A549 (cell line): ENCODE results near the gene ACAD10. TPM values are rescaled to one million over a fixed set of nuclear protein-coding genes. Genes with fewer than 3 reads are reported as not detected.

Source experiments
- ATAC-seq, 2 experiments: fragments of 200-7000 bp in 1 of 2; fragments of >200 bp in 1 of 2; cut with Nextera tagmentation in 1 of 2; cut with Tn5 transposase in 1 of 2; 3 replicates each; pipeline versions ENCODE4 v1.8.0 to v1.9.1; 2018 to 2020; ENCODE audit warnings: mild to moderate bottlenecking in 1 of 2, moderate library complexity in 1 of 2
- CTCF ChIA-PET: fragments of 300-600 bp; sonication (Branson Sonifier 250); formaldehyde crosslinking; extraction: SDS; loops from one replicate; lab custom pipeline; 2021; ENCODE audit warnings: antibody characterized with exemption, inconsistent platforms; lab: Yijun Ruan, JAX
- POLR2A ChIA-PET: fragments of 350-600 bp; formaldehyde crosslinking; extraction: SDS; loops from one replicate; lab custom pipeline; 2021; ENCODE audit warnings: antibody characterized with exemption, inconsistent platforms; lab: Yijun Ruan, JAX
- DNase-seq, 2 experiments: peaks; one replicate each; pipeline versions ENCODE4 v3.0.0 to v3.0.0-alpha.2; 2011 to 2016; ENCODE audit warnings: low read depth in 1 of 2, low spot score in 1 of 2
- FAIRE-seq: peaks from 2 replicates; lab custom pipeline; 2011; peaks lifted over from hg19 to GRCh38; lab: Jason Lieb, UNC
- H3K27ac ChIP-seq, 2 experiments: fragments of >200 bp; sonication (Bioruptor Twin); formaldehyde crosslinking; 3 replicates each; pipeline ENCODE4 v1.5.1; 2016 to 2017
- H3K4me1 ChIP-seq: fragments of >200 bp; sonication (Bioruptor Twin); formaldehyde crosslinking; 3 replicates; pipeline ENCODE4 v1.6.1; 2016
- H3K4me2 ChIP-seq: fragments of >200 bp; sonication (Bioruptor Twin); formaldehyde crosslinking; 3 replicates; pipeline ENCODE4 v1.6.1; 2016
- H3K4me3 ChIP-seq: fragments of >200 bp; sonication (Bioruptor Twin); formaldehyde crosslinking; 3 replicates; pipeline ENCODE4 v1.5.1; 2016
- H3K9me3 ChIP-seq: fragments of >200 bp; sonication (Bioruptor Twin); formaldehyde crosslinking; 3 replicates; pipeline ENCODE4 v1.6.1; 2016
- ATOH8 ChIP-seq: fragments of 250-450 bp; sonication (Bioruptor Pico); IDR thresholded peaks from 2 replicates; pipeline ENCODE4 v1.5.0; 2020; ENCODE audit warnings: low read depth, mild to moderate bottlenecking, moderate library complexity
- BHLHE40 ChIP-seq: IDR thresholded peaks from 2 replicates; pipeline ENCODE4 v1.6.1; 2012; ENCODE audit warnings: low read depth, low read length, inconsistent platforms
- CBX8 ChIP-seq: fragments of 200-600 bp; sonication (generic); IDR thresholded peaks from 2 replicates; pipeline ENCODE4 v1.6.1; 2016
- CEBPB ChIP-seq, 2 experiments: fragments of >200 bp in 1 of 2; sonication (Bioruptor Twin) in 1 of 2; formaldehyde crosslinking in 1 of 2; IDR thresholded peaks; 2 replicates each; pipeline ENCODE4 v1.6.1; 2012 to 2016
- CHD2 ChIP-seq: fragments of 150-350 bp; IDR thresholded peaks from 2 replicates; pipeline ENCODE4 v1.6.1; 2014; ENCODE audit warnings: low read length; ENCODE audit not compliant: partially characterized antibody
- CHD4 ChIP-seq: fragments of 200-600 bp; sonication (generic); IDR thresholded peaks from 2 replicates; pipeline ENCODE4 v1.6.1; 2016; ENCODE audit warnings: antibody characterized with exemption, mild to moderate bottlenecking, borderline replicate concordance
- CTCF ChIP-seq: fragments of >200 bp; sonication (Bioruptor Twin); formaldehyde crosslinking; IDR thresholded peaks from 3 replicates; pipeline ENCODE4 v1.5.1; 2016
- EHF ChIP-seq: fragments of 250-450 bp; sonication (Bioruptor Pico); IDR thresholded peaks from 2 replicates; pipeline ENCODE4 v1.5.0; 2020; ENCODE audit warnings: mild to moderate bottlenecking
- ELK1 ChIP-seq: fragments of 150-350 bp; IDR thresholded peaks from 2 replicates; pipeline ENCODE4 v1.6.1; 2014; ENCODE audit warnings: low read depth, mild to moderate bottlenecking, low read length
- ESRRA ChIP-seq: fragments of 150-350 bp; IDR thresholded peaks from 2 replicates; pipeline ENCODE4 v1.6.1; 2014; ENCODE audit warnings: mild to moderate bottlenecking, low read length, borderline replicate concordance
- FOXS1 ChIP-seq: fragments of 250-450 bp; sonication (Bioruptor Pico); IDR thresholded peaks from 2 replicates; pipeline ENCODE4 v1.5.0; 2020; ENCODE audit warnings: mild to moderate bottlenecking, moderate library complexity
- HES2 ChIP-seq: fragments of >200 bp; sonication (Bioruptor Twin); formaldehyde crosslinking; IDR thresholded peaks from 2 replicates; pipeline ENCODE4 v1.6.1; 2016
- HEYL ChIP-seq: fragments of 250-450 bp; sonication (Bioruptor Pico); IDR thresholded peaks from 2 replicates; pipeline ENCODE4 v1.8.0; 2021; ENCODE audit warnings: mild to moderate bottlenecking, moderate library complexity
- KDM1A ChIP-seq: fragments of 200-600 bp; sonication (generic); IDR thresholded peaks from 2 replicates; pipeline ENCODE4 v1.6.1; 2016; ENCODE audit warnings: low read depth, mild to moderate bottlenecking
- MAX ChIP-seq: IDR thresholded peaks from 2 replicates; pipeline ENCODE4 v1.6.1; 2012
- MAZ ChIP-seq: fragments of 150-350 bp; IDR thresholded peaks from 2 replicates; pipeline ENCODE4 v1.6.1; 2014; ENCODE audit warnings: antibody characterized with exemption, low read depth, low read length, borderline replicate concordance
- NFE2L2 ChIP-seq: fragments of 150-350 bp; conservative IDR thresholded peaks from 2 replicates; pipeline ENCODE4 v1.6.1; 2014; ENCODE audit warnings: low read length
- NPAS2 ChIP-seq: fragments of 250-450 bp; sonication (Bioruptor Pico); IDR thresholded peaks from 2 replicates; pipeline ENCODE4 v1.8.0; 2022; ENCODE audit warnings: mild to moderate bottlenecking, moderate library complexity, borderline replicate concordance
- PBX3 ChIP-seq: IDR thresholded peaks from 2 replicates; pipeline ENCODE4 v1.6.1; 2012
- POLR2A ChIP-seq: IDR thresholded peaks from 2 replicates; pipeline ENCODE4 v1.6.1; 2012; ENCODE audit warnings: mild to moderate bottlenecking, low read length
- RAD21 ChIP-seq, 2 experiments: fragments of >200 bp in 1 of 2; sonication (Bioruptor Twin) in 1 of 2; formaldehyde crosslinking in 1 of 2; IDR thresholded peaks in 1 of 2; conservative IDR thresholded peaks in 1 of 2; 2 replicates in 1 of 2; 3 replicates in 1 of 2; pipeline ENCODE4 v1.6.1; 2012 to 2018; ENCODE audit warnings: inconsistent platforms in 1 of 2
- RCOR1 ChIP-seq: fragments of 150-350 bp; IDR thresholded peaks from 2 replicates; pipeline ENCODE4 v1.6.1; 2014; ENCODE audit warnings: antibody characterized with exemption, low read length, low read depth
- RFX5 ChIP-seq: fragments of 450-650 bp; IDR thresholded peaks from 2 replicates; pipeline ENCODE4 v1.7.1; 2014; ENCODE audit warnings: antibody characterized with exemption, mild to moderate bottlenecking, moderate library complexity
- SMC3 ChIP-seq: fragments of >200 bp; sonication (Bioruptor Twin); formaldehyde crosslinking; IDR thresholded peaks from 3 replicates; pipeline ENCODE4 v1.6.1; 2018; ENCODE audit warnings: inconsistent platforms
- SREBF2 ChIP-seq: fragments of 450-650 bp; IDR thresholded peaks from 2 replicates; pipeline ENCODE4 v1.6.1; 2014; ENCODE audit warnings: mild to moderate bottlenecking, moderate library complexity
- USF2 ChIP-seq: fragments of 450-650 bp; IDR thresholded peaks from 2 replicates; pipeline ENCODE4 v1.6.1; 2014; ENCODE audit warnings: antibody characterized with exemption
- ZC3H11A ChIP-seq: fragments of 450-650 bp; IDR thresholded peaks from 2 replicates; pipeline ENCODE4 v1.6.1; 2014; ENCODE audit warnings: antibody characterized with exemption, mild to moderate bottlenecking
- ZNF302 ChIP-seq: fragments of 250-450 bp; sonication (Bioruptor Pico); IDR thresholded peaks from 2 replicates; pipeline ENCODE4 v1.9.0; 2021; ENCODE audit warnings: inconsistent platforms, mild to moderate bottlenecking, moderate library complexity
- ZSCAN20 ChIP-seq: fragments of 250-450 bp; sonication (Bioruptor Pico); IDR thresholded peaks from 2 replicates; pipeline ENCODE4 v1.8.0; 2022; ENCODE audit warnings: mild to moderate bottlenecking, moderate library complexity
- WGBS: methylation state at CpG from one replicate; pipeline ENCODE4 v1.1.6; 2017; ENCODE audit errors: missing lambda C conversion rate; 5-methylcytosine and 5-hydroxymethylcytosine counted together
- polyA plus RNA-seq, 4 experiments: library from polyadenylated mRNA; depleted of rRNA in 3 of 4; stranded (reverse); fragments of >200 nt; fragmentation: RNase III in 1 of 4; extraction: RNeasy Plus Mini Kit Qiagen cat#74134 plus additional on column Dnase treatment in 1 of 4; gene quantifications; 2 replicates in 3 of 4; 3 replicates in 1 of 4; pipeline ENCODE4 v1.2.3, GENCODE V29; 2011 to 2017

ACAD10 gene
- polyA plus RNA-seq, 2 of the 4 experiments (the other 2 are of a cell fraction) = 15.1 to 22.0 TPM

- ChIA-PET POLR2A (interaction anchor here (0.8 kb wide), 1 partner anchor 22 kb away, joined by 3 read pairs; the partner anchor contains the start of gene ALDH2), CTCF (interaction anchor here (0.8 to 2.5 kb wide), 9 partner anchors 12 to 150 kb away, joined by 3 to 19 read pairs (median 3); no protein-coding TSS in a partner anchor)
- 60% methylated on average over 8 of the region's 8 CpGs for WGBS
- FAIRE-seq (no peak), ATAC-seq (peak; percentile 68 to 78), DNase-seq (peak in 1 of 2 experiments; percentile 51)
- H3K4me2 ChIP-seq = peak overlapping the region; percentile 45
- H3K4me1 ChIP-seq = peaks cover 34% of the 10 kb centered on the region
- H3K9me3 ChIP-seq = no peaks in the 10 kb centered on the region
- H3K27ac ChIP-seq = peak overlapping the region; percentile 60 to 70
- no peak overlapping the region for H3K4me3 ChIP-seq
- TF ChIP-seq ZC3H11A (no peak), FOXS1 (CRISPR knock-in tag) (no peak), ZNF302 (no peak), ESRRA (no peak), CTCF (peak; percentile 56), CEBPB (IDR thresholded peaks at IDR 0.05) (peak in 1 of 2 experiments; percentile 67; a peak in 1 of 4 replicates), USF2 (no peak), ZSCAN20 (CRISPR knock-in tag) (no peak), BHLHE40 (no peak), HES2 (no peak), RCOR1 (no peak), MAZ (no peak), NPAS2 (CRISPR knock-in tag) (no peak), POLR2A (no peak), SMC3 (peak; percentile 61; the same call in 2 of the 3 replicates), CHD2 (no peak), PBX3 (no peak), RAD21 (conservative IDR thresholded peaks at IDR 0.05 in 1 of 2, IDR thresholded peaks at IDR 0.05 in 1 of 2) (peak; percentile 74 to 78)
Measured at GRCh38 chr12:111788178-111788654, 102.4 kb downstream of the ACAD10 start.

GRCh38 chr12:111789779-111790178, 103.9 kb downstream of the ACAD10 start:
- ChIA-PET CTCF (interaction anchor here (0.6 to 3.7 kb wide), 6 partner anchors 19 to 339 kb away, joined by 3 to 19 read pairs (median 4); no protein-coding TSS in a partner anchor), POLR2A (no interaction called here)
- no peak for FAIRE-seq
- 93% methylated on average over 11 of the region's 11 CpGs for WGBS
- ATAC-seq = no peak
- Histone ChIP-seq H3K4me1 (peaks cover 34% of the 10 kb centered on the region), H3K4me2 (no peak overlapping the region), H3K4me3 (no peak overlapping the region), H3K9me3 (no peaks in the 10 kb centered on the region), H3K27ac (no peak overlapping the region)
- DNase-seq = no peak
- no peak for TF ChIP-seq MAZ
- no peak for TF ChIP-seq ATOH8 (CRISPR knock-in tag)
- TF ChIP-seq POLR2A = no peak
- no peak for TF ChIP-seq RAD21 (conservative IDR thresholded peaks at IDR 0.05 in 1 of 2, IDR thresholded peaks at IDR 0.05 in 1 of 2)
- TF ChIP-seq RFX5 = no peak
- no peak for TF ChIP-seq CBX8
- TF ChIP-seq NFE2L2 = no peak
- no peak for TF ChIP-seq ELK1
- no peak for TF ChIP-seq CHD4
- no peak for TF ChIP-seq HEYL (CRISPR knock-in tag)
- no peak for TF ChIP-seq KDM1A
- TF ChIP-seq PBX3 = no peak
- no peak for TF ChIP-seq SREBF2
- TF ChIP-seq MAX = no peak
- no peak for TF ChIP-seq BHLHE40
- no peak for TF ChIP-seq EHF
